ENCODE measurements around the gene GNPNAT1.
"Not testable (repeated sequence)": the region's sequence is repeated elsewhere in the genome, so short reads cannot be mapped to it uniquely, and the experiment has no call there.

The GNPNAT1 gene

DNA sequence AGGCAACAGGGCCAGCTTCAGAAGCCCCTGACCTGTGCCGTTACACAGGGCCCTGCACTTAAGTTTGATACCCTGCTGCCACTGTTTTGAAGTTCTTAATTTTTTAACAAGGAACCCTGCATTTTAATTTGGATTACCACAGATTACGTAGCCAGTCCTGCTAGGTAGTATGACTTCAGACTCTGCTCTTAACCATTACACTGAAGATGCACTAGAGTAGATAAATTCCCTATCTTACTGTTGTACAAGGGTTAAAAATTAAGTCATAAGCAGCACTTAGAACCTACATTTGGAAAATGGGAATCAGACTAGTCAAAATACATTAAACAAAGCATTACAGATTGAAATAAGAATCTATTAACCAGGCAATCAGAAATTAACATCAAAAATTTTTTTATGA, 2.3 kb downstream of the GNPNAT1 start:
- no peak for DNase-seq

GRCh38 chr14:52786887-52787286, 4.5 kb downstream of the GNPNAT1 start:
- DNase-seq, result no peak

- DNase-seq, result no peak
Observed at GRCh38 chr14:52783206-52783605, 8.2 kb downstream of the GNPNAT1 start.

DNA sequence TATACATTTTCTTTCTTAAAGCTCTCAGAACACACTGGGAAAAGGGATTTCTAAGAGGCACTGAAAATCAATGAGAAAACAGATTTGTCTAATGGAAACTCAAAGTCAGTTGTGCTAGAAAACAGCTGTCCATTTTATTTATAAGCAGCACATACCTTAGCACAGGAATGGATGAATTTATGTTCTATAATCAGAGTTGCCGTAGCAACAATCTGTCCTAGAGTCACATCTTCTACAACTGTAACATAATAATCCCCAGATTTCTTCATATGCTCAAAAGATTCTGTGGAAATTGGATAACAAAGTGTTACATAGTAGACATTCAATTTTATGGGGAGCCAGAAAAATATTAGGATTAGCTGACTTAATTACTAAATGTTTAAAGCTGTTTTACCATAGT, 9.8 kb downstream of the GNPNAT1 start:
- DNase-seq, result no peak

GRCh38 chr14:52780893-52781292, 10.5 kb downstream of the GNPNAT1 start:
- DNase-seq, result no peak

DNA sequence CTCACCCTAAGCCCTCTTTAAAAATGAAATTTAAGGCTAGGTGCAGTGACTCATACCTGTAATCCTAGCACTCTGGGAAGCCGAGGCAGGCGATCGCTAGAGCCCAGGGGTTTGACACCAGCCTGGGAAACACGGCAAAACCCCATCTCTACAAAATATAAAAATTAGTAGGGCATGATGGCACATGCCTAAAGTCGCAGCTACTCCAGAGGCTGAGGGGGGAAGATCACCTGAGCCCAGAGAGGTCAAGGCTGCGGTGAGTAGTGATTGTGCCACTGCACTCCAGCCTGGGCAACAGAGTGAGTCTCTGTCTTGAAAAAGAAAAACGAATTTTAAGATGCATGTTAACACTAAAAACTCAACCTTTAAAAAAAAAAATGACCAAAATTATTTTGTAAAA, 12.7 kb downstream of the GNPNAT1 start:
- DNase-seq, result no peak

GRCh38 chr14:52776816-52777215, 14.6 kb downstream of the GNPNAT1 start:
- DNase-seq, result no peak

DNA sequence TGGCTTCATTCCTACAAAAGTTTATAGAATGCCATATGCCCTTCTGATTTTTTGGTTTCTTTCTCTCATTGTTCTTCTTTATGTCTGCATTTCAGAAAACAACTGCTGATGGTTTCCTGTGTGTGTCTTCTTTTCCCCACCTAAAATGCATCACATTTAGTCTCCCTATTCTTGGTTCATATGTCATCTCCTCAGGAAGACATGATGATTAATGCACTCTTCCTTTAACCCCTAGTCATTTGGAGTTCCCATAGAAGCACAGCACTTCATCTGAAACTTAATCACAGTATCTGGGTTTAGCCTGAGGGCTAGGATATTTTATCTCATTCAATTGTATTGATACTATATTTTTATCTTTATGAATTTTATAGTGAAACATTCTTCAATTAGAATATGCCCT, 21.5 kb downstream of the GNPNAT1 start:
- DNase-seq, result no peak

- DNase-seq, result no peak
Observed at GRCh38 chr14:52767058-52767833, 24.2 kb downstream of the GNPNAT1 start.

- not testable (repeated sequence) for DNase-seq
Observed at GRCh38 chr14:52762923-52763322, 28.5 kb downstream of the GNPNAT1 start.

GRCh38 chr14:52759145-52759544, 32.3 kb downstream of the GNPNAT1 start:
- DNase-seq, result no peak

GRCh38 chr14:52755607-52756316, 35.6 kb downstream of the GNPNAT1 start:
- no peak for DNase-seq

DNA sequence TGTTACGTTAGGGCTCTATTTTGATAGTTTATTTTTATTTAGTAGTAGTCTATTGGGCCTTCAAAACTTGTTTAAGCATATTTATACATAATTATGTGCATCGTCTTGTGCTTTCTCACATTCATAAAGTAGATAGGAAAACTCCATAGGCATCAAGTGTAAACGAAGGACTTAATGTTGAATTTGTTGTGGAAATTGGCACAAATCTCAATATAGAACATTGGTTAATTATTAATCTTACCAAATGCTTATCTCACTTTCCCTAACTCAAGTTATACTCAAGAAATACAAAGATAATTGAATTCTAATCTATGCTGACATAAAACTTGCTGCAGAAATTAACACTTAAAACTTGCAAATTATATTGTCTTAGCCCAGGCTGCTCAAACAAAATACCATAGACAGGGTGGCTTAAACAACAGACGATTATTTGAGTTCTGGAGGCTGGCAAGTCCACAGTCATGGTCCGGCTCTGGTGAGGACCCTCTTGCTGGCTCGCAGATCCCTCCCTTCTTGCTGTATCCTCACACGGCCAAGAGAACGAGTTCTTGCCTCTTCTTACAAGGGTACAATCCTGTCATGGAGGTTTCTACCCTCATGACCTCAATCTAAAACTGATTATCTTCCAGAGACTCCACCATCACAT, 42.6 kb downstream of the GNPNAT1 start:
- no peak for DNase-seq

DNA sequence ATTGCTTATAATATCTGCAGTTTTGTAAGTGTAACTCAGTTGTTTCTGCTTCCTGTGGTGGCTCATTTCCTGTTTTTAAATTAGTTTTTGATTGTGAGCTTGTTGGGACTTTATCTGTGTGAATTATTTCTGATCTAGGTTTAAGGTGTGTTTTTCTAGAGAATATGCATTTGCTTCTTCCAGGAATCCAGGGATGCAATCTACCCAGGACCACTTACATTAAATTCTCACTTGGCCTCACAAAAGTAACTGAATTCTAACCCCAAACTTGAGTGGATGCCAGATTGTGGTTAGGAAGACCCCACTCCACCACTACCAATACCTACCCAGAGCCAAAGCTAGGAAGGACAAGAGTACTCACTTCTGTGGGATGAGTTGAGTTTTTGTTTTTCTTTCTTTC, 49.5 kb downstream of the GNPNAT1 start:
- no peak for DNase-seq

DNA sequence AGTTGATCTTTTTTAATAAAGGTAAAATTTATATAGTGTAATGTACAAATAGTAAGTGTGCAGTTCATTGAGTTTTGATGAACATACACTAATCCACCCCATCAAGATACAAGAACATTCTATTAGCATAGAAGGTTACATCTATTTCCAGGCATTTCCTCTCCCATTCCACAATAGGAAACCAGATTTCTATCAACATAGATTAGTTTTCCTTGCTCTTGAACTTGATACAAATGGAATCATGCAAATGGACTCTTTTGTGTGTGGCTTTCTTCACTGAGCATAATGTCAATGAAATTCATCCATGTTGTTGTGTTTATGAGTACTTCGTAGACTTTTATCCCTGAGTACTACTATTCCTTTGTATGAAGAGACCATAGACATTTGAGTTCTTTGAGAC, 50.7 kb downstream of the GNPNAT1 start:
- no peak for DNase-seq

DNA sequence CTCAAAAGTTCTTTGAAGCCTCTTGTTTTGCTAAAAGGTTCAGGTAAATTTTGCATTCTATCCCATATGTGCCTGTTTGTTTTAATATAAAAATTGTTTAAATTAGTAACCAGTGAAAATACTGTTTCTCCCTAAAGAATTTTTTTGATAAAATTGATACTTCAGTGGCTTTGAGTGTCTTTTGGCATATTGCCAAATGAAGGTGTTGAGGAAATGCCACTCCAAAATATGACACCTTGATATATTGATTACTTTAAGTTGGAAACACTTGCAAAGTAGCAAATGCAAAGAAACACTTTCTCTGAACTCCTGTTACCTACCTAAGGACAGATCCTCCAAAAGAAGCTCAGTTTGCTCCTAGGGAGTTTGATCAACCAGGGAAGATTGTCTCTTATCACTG, 53.0 kb downstream of the GNPNAT1 start:
- DNase-seq, result no peak

DNA sequence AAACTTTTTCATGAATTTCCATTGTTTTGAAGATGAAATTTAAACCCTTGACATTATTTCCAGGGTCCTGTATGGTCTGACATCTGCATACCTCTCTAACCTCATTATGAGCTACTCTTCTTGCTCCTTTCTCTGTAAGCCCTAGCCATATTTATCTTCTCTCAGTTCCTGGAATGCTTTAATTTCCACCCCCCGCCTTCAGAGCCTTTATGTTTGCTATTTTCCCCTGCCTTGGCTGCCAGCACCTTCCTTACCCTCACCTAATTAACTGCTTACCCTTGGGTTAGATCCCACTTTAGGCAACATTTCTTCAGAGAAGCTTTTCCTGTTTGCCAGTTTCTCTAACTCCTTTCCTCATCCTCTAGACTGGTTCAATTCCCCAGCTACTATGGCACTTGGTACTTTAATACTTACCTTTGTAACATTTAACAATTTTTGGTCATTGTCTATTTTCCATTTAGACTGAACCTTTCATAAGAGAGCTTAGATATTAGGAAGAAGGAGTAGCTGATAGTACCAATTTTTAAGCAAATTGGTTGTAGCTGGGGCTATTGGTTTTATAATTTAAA, 55.4 kb downstream of the GNPNAT1 start:
- no peak for DNase-seq

GRCh38 chr14:52733824-52734223, 57.6 kb downstream of the GNPNAT1 start:
- no peak for DNase-seq

DNA sequence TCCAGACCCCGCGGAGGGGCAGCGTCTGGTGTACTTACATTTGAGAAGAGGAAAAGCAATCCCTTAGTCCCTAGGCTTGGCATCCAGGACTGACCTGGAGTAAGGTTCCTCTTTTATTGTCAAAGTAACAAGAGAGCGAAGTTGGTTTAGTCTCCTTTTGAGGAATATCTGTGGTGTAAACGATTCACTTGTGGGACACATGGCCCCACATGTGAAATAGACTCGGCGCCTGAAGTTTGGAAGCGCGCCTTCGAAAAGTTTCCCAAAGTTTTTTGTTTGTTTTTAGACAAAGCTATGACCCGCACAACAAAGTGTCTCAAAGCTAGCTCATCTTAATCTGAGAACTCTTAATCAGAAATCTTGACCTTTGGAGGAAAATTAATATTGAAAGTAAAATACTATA, 60.7 kb downstream of the GNPNAT1 start:
- DNase-seq, result no peak

GRCh38 chr14:52729925-52730708, 61.3 kb downstream of the GNPNAT1 start, which contains the start of gene STYX:
Gene STYX (plus strand): TSS chr14:52730166. CDS start chr14:52730475, 309 bp downstream.
- DNase-seq, result peak; percentile 99

DNA sequence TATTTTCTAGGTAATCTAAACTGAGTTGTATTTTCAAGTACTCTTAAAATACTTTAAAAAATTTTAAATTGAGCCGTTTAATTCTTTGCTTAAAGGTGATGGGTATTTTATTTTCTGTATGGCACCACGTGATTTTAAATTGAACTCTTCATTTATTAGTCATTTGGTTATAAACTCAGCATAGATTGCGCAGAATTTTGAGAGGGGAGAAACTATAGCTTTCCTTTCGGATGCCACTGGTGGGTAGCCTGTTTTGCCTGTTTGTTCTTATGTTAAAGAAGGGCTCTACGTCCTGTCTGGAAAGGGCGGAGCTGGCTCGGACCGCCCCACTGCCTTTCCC, 61.9 kb downstream of the GNPNAT1 start:
- no peak for DNase-seq

- DNase-seq, result not testable (repeated sequence)
Observed at GRCh38 chr14:52729035-52729434, 62.4 kb downstream of the GNPNAT1 start.

DNA sequence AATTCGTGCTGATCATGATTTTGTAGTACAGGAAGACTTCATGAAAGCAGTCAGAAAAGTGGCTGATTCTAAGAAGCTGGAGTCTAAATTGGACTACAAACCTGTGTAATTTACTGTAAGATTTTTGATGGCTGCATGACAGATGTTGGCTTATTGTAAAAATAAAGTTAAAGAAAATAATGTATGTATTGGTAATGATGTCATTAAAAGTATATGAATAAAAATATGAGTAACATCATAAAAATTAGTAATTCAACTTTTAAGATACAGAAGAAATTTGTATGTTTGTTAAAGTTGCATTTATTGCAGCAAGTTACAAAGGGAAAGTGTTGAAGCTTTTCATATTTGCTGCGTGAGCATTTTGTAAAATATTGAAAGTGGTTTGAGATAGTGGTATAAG, 63.9 kb downstream of the GNPNAT1 start:
- not testable (repeated sequence) for DNase-seq
